ENCODE data around the gene NLGN1.

NLGN1 gene

GRCh38 chr3:173719585-173719984 is 322.0 kb downstream of the NLGN1 start:
- no peak for DNase-seq (ENCODE audit: low read depth)

GRCh38 chr3:173725507-173725906 is 328.0 kb downstream of the NLGN1 start:
- DNase-seq (ENCODE audit: low read depth) = no peak

GRCh38 chr3:173730391-173730790 is 332.8 kb downstream of the NLGN1 start:
- no peak for DNase-seq (ENCODE audit: low read depth)

- no peak for DNase-seq (ENCODE audit: low read depth)
Observed at GRCh38 chr3:173732237-173732636, 334.7 kb downstream of the NLGN1 start.

DNA sequence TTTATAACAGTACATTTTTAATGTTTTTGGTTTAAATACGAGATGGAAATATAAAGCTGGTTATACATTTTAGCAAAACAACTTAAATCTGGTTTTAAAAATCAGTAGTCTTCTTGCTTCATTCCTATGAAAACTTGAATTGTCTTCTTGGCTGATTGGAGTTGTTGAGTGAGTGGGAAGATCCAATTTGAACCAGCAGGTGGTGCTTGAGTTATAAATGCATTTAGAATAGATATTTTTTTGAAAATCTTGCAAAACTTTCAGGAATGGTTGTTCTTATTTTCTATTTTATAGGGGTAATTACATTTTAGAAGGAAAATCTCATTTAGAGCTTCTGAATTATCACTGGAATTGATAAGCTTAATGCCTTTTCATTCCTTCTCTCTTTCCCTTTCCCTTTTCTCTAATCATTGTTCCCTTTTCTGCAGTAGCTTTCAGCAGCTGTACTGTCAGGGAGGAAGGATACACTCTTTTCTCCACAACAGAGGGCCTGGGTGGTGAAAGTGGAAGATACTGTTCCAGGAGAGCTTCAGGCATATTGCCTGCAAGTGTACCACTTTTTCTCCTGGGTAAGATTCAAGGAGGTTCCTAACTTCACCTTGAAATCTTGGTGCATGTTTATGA is 335.6 kb downstream of the NLGN1 start:
- DNase-seq (ENCODE audit: low read depth) = no peak

GRCh38 chr3:173734473-173734872 is 336.9 kb downstream of the NLGN1 start:
- no peak for DNase-seq (ENCODE audit: low read depth)

GRCh38 chr3:173734895-173735294 is 337.4 kb downstream of the NLGN1 start:
- no peak for DNase-seq (ENCODE audit: low read depth)

GRCh38 chr3:173735841-173736240 is 338.3 kb downstream of the NLGN1 start:
- no peak for DNase-seq (ENCODE audit: low read depth)

- DNase-seq (ENCODE audit: low read depth) = no peak
Observed at GRCh38 chr3:173737167-173737808, 339.7 kb downstream of the NLGN1 start.

DNA sequence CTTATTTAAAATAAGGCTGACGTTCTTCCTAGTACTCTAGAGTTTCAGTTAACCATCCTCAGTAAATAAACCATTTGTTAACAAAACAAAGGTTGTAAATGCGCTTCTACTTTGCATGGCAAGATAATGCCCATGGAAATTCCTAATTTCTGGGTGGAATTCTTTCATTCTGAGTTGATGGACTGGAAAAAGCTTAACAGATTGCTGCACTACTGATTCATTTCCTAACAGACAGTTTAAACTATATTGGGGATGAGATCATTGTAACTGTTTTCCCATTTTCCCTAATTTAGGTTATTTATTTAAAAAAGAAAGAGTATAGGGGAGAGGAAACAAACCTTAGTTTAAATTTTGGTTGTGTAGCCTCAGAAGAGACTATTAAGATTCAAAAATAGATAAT is 342.2 kb downstream of the NLGN1 start:
- DNase-seq (ENCODE audit: low read depth) = no peak

GRCh38 chr3:173742491-173742890 is 344.9 kb downstream of the NLGN1 start:
- DNase-seq (ENCODE audit: low read depth) = no peak

GRCh38 chr3:173743111-173743510 is 345.6 kb downstream of the NLGN1 start:
- DNase-seq (ENCODE audit: low read depth) = no peak

DNA sequence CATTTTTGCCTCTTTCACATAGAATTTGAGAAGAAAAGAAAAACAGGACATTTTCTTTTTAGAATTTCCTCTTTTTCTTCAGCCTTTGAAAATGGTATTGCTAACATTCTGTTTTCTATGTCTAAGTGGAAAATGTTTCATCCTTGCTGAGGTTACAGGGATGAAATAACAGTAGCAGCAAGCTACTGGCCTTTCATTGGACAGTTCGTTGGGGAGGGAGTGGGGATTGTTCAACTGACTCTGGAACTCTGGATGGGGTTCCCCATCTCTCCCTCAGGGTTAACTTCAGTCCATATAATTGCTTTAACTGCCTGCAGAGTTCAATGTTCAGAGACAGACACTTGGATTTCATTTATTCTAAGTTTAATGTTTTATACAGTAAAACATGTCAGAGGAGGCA is 346.0 kb downstream of the NLGN1 start:
- DNase-seq (ENCODE audit: low read depth) = no peak

DNA sequence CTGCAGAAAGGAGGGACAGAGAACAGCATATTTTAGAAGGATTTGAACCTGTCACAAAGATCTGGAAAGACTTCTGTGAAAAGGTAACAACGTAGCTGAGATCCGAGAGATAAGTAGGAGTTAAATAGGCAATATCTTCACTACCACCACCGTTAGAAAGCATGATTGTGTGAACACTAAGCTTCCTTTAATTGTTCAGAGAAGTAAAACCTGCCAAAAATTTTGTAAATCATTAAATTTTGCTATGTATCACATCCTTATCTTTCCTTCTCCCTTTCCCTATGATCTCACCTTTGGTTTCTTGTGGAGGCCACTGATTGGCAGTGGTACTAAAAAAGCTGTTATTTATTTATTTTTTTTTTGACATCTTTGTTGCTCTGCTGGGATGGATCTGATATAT is 346.9 kb downstream of the NLGN1 start:
- no peak for DNase-seq (ENCODE audit: low read depth)

- no peak for DNase-seq (ENCODE audit: low read depth)
Observed at GRCh38 chr3:173744895-173745294, 347.4 kb downstream of the NLGN1 start.

DNA sequence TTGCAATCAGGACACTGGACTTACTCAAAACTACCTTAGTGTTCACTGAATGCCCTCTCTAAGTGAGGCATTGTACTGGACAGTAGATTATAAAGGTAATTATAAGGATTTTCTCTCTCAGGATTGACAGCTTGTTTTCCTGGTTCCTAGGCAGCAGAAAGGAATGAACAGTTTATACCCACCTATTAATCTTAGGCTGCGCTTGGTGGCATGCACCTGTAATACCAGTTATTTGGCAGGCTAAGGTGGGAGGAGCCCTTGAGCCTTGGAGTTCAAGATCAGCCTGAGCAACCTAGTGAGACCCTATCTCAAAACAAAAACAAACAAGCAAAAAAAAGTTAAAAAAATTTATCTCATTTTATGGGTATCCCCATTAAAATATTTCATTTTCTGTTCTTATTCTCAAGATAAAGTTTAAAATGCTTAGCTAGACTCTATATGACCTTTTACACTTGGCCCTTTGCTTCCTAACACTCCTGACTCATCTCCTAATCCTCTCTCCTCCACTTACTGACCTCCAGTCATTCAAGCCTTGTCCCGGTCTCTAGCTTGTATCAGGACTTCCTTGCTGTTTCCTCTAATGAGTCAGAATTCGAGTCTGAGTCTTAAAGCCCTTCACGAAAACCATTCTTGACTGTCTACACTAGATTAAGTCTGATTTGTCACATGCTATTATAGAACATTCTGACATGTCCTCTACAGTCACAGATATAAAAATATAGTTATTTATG is 348.6 kb downstream of the NLGN1 start:
- no peak for DNase-seq (ENCODE audit: low read depth)

GRCh38 chr3:173747427-173747826 is 349.9 kb downstream of the NLGN1 start:
- DNase-seq (ENCODE audit: low read depth) = no peak

GRCh38 chr3:173748105-173748504 is 350.6 kb downstream of the NLGN1 start:
- no peak for DNase-seq (ENCODE audit: low read depth)

DNA sequence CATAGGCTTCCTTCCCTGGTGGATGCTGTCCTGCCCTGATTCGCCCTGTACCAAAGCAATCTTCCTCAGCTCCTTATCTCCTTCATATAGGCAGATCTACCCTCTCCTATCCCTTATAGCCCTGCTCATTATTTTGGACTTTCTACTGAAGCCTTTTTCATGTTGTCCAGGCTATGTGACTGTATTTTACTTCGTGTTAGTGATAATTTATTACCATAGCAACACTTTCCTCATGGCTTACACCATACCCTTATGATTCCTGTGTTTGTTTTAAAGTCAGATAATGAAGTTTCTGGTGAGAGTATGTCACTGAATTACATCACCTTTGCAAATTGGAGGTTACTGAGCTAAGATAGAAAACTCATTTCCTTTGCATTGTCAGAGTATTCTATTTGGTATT is 352.6 kb downstream of the NLGN1 start:
- no peak for DNase-seq (ENCODE audit: low read depth)

GRCh38 chr3:173750591-173750990 is 353.0 kb downstream of the NLGN1 start:
- DNase-seq (ENCODE audit: low read depth) = no peak

DNA sequence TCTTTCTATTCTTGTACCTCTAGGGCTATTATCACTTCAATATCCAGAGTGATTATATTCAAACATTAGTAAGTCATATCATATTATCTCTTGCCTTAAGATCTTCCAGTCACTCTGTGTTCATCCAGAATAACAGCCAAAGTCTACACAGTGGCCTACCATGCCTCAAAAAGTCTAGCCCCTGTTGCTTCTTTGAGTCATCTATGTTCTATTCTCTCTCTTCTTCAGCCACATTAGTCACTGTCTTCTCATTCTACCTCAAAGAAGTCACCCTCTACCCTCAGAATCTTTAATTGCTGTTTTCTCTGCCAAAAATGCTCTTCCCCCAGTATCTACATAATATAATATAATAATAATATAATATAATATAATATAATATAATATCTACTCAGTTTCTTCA is 356.0 kb downstream of the NLGN1 start:
- DNase-seq (ENCODE audit: low read depth) = no peak

- DNase-seq (ENCODE audit: low read depth) = no peak
Observed at GRCh38 chr3:173755161-173755560, 357.6 kb downstream of the NLGN1 start.

DNA sequence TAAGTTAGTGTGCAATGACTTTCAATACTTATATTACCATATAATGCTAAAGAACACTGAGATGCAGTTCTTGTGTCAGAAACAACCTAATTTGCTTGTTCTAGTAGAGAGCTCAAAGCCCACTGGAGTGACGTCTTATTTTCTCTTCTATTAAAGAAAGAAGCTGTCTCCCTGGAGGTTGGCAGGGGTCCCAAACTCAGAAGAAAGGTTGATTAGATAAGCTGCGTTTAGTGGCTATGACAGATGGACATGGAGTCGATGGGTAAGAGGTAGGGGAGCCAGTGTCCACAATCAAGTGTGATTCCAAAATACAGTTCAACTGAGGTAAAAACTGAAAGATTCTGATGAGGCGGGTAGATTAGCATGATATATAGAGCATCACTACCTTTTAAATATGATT is 363.6 kb downstream of the NLGN1 start:
- DNase-seq (ENCODE audit: low read depth) = no peak

DNA sequence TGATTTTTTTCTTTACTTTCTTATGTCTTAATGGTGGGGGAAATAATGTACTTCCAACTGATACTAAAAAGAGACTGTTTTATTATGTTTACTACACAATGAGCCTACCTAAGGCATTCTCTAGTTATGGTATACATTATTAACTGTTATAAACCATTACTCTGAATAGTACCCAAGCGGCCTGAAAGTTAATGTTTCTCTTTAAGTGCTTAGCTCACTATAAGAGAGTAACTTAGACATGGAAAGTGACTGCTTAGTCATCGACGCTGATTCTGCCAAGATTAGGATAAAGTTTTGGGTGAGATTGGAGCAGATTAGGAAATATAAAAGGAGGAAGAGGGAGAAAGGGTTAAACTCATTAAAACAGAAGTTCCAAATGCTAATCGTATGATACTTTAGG is 365.0 kb downstream of the NLGN1 start:
- DNase-seq (ENCODE audit: low read depth) = no peak
